Brain microvascular endothelial cell (primary cell): Measurements from ENCODE around the gene ORC1.
A peak's percentile ranks its signal among the peaks of the same experiment; 100 is the strongest.

Source experiments
- DNase-seq: peaks from one replicate; pipeline ENCODE4 v3.0.0-alpha.2; 2020
- H3K27ac ChIP-seq: fragments of 250-450 bp; sonication (Bioruptor Pico); 2 replicates; pipeline ENCODE4 v1.5.1; 2020; ENCODE audit warnings: mild to moderate bottlenecking, moderate library complexity
- H3K27me3 ChIP-seq: fragments of 250-450 bp; sonication (Bioruptor Pico); replicated peaks from 2 replicates; pipeline ENCODE4 v1.5.1; 2020; ENCODE audit warnings: mild to moderate bottlenecking
- H3K36me3 ChIP-seq: fragments of 250-450 bp; sonication (Bioruptor Pico); replicated peaks from 2 replicates; pipeline ENCODE4 v1.5.1; 2020; ENCODE audit warnings: mild to moderate bottlenecking
- H3K4me3 ChIP-seq: 2 replicates; pipeline ENCODE4 v1.5.1; 2011; ENCODE audit warnings: low read depth, mild to moderate bottlenecking, control low read depth, low read length, moderate library complexity
- CTCF ChIP-seq: IDR thresholded peaks from 2 replicates; pipeline ENCODE4 v1.5.1; 2011; ENCODE audit warnings: low read depth, mild to moderate bottlenecking, moderate library complexity, low read length, control low read depth, inconsistent platforms; ENCODE audit errors: missing control alignments
- in situ Hi-C: cut with HindIII; loops from 2 replicates; pipeline ENCODE4 v1.10.0; 2017; ENCODE audit warnings: low sequenced_read_pairs, low pct_ligation_motif_present

Gene ORC1

DNA sequence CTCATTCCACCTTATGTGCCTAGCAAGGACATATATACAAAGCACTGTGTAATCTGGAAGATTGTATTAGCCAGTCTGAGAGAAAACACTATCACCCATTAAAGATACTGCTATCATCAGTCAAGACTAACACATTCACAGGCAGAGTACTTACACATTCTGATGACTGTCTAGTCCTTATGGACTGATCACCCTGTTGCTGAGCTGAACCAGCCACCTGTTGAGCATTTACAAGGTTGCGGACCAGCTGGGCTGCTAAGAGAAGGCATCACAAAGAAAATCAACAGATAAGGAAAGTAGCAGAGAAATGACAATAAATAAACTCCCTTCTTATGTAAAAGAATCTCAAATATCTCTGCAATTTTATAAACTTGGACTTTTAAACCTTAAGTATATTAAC, 31.0 kb upstream of the ORC1 start:
- in situ Hi-C loops = no loop called here
- TF ChIP-seq CTCF = no peak
- Histone ChIP-seq H3K27me3 (no peaks in the 10 kb centered on the region), H3K27ac (no peak overlapping the region), H3K36me3 (peaks cover 15% of the 10 kb centered on the region), H3K4me3 (no peak overlapping the region)
- no peak for DNase-seq

DNA sequence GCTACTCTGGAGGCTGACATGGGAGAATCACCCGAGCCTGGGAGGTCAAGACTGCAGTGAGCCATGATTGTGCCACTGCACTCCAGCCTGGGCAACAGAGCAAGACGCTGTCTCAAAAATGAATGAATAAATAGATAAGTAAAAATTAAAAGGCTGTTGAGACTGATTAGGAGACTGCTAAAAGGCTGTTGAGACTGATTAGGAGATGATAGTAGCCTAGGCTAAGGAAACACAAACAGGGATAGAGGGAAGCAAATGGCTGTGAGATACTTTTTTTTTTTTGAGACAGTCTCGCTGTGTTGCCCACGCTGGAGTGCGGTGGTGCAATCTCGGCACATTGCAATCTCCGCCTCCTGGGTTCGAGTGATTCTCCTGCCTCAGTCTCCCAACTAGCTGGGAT, 28.6 kb upstream of the ORC1 start:
- Histone ChIP-seq H3K27me3 (no peaks in the 10 kb centered on the region), H3K36me3 (peaks cover 15% of the 10 kb centered on the region), H3K4me3 (no peak overlapping the region), H3K27ac (no peak overlapping the region)
- in situ Hi-C loops = no loop called here
- TF ChIP-seq CTCF = no peak
- DNase-seq = no peak

DNA sequence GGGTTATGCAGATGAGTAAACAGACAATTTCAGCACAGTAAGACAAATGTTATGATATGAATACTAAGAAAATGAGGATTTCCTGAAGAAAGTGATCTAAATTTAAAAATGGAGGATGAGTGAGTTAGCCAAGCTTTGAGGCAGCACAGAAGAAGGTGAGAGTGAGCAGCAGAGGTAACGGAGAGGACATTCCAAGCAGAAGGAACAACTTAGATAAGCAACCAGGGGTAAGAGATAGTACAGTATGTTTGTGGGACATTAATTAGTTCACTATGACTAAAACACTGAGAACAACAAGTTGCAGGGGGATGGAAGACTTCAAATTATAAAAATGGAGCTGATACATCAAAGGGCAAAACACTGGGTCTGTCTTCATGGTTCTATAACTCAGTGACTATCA, 22.9 kb upstream of the ORC1 start:
- TF ChIP-seq CTCF = no peak
- no peak for DNase-seq
- Histone ChIP-seq H3K27me3 (no peaks in the 10 kb centered on the region), H3K4me3 (no peak overlapping the region), H3K27ac (no peak overlapping the region), H3K36me3 (peaks cover 12% of the 10 kb centered on the region)
- in situ Hi-C loops = no loop called here

GRCh38 chr1:52426371-52426770, 22.1 kb upstream of the ORC1 start:
- no peak for TF ChIP-seq CTCF
- no peak overlapping the region for H3K4me3 ChIP-seq
- in situ Hi-C loops = no loop called here
- no peak overlapping the region for H3K27ac ChIP-seq
- no peaks in the 10 kb centered on the region for H3K27me3 ChIP-seq
- H3K36me3 ChIP-seq = peaks cover 11% of the 10 kb centered on the region
- peak; percentile 44 for DNase-seq

- Histone ChIP-seq H3K4me3 (no peak overlapping the region), H3K36me3 (peaks cover 4% of the 10 kb centered on the region), H3K27ac (no peak overlapping the region), H3K27me3 (no peaks in the 10 kb centered on the region)
- DNase-seq = no peak
- in situ Hi-C loops = no loop called here
- TF ChIP-seq CTCF = no peak
Measured at GRCh38 chr1:52424813-52425212, 20.6 kb upstream of the ORC1 start.

DNA sequence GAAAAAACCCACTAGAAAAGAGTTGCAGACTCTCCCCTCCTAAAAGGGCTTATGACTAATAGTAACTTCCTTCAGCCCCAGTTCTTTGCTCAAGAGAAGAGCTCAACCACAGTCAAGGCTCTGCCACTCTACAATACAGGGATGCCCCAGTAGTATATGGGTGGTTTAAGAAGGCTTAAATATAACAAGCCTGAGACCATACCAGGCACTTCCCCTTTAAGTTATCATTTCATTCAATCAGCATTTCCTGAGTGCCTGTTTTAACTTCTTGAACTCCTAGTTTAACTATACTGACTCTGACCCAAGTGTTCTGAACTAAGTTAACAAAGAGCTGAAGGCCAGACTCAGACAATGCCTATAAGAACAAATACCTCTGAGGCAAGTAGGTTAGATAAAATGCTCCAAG, 20.0 kb upstream of the ORC1 start:
- H3K36me3 ChIP-seq = peaks cover 4% of the 10 kb centered on the region
- H3K27ac ChIP-seq = no peak overlapping the region
- in situ Hi-C loops = no loop called here
- no peak for TF ChIP-seq CTCF
- DNase-seq = no peak
- no peaks in the 10 kb centered on the region for H3K27me3 ChIP-seq
- H3K4me3 ChIP-seq = no peak overlapping the region
